Body of pancreas (tissue), 4 donors: ENCODE data around the gene PDZRN3. TPM values are rescaled to one million over a fixed set of nuclear protein-coding genes. Genes with fewer than 3 reads are reported as not detected.
A peak's percentile ranks its signal among the peaks of the same experiment; 100 is the strongest.

Experiments
- ATAC-seq: fragments of 150-250 bp; one replicate; pipeline ENCODE4 v1.9.1; 2016
- DNase-seq, 4 donors: peaks; one replicate each; pipeline ENCODE4 v3.0.0-alpha.2; 2019
- H3K27ac ChIP-seq, 4 donors: fragments of 200-600 bp; sonication (generic); 1 replicate in 3 of 4; 2 replicates in 1 of 4; pipeline versions ENCODE4 v1.5.1 to v1.6.1; 2016 to 2019; ENCODE audit warnings: mild to moderate bottlenecking in 1 of 4, mixed read lengths in 1 of 4, moderate library complexity in 1 of 4
- H3K27me3 ChIP-seq, 2 donors: fragments of 200-600 bp; sonication (generic); one replicate each; pipeline ENCODE4 v1.6.0; 2016; ENCODE audit warnings: mild to moderate bottlenecking in 1 of 2
- H3K36me3 ChIP-seq, 2 donors: fragments of 200-600 bp; sonication (generic); replicated peaks in 1 of 2; 2 replicates each; pipeline ENCODE4 v1.5.1; 2016; ENCODE audit warnings: low read depth in 2 of 2; ENCODE audit not compliant: insufficient read depth in 1 of 2
- H3K4me1 ChIP-seq: fragments of 200-600 bp; sonication (generic); one replicate; pipeline ENCODE4 v1.6.0; 2016
- H3K4me3 ChIP-seq, 2 donors: fragments of 200-600 bp; sonication (generic); 1 replicate in 1 of 2; 2 replicates in 1 of 2; pipeline ENCODE4 v1.5.1; 2016 to 2019
- H3K9me3 ChIP-seq, 3 donors: fragments of 200-600 bp; sonication (generic); 1 replicate in 2 of 3; 2 replicates in 1 of 3; pipeline ENCODE4 v1.5.1; 2016
- POLR2A ChIP-seq, 3 donors: fragments of 450-650 bp; IDR thresholded peaks; one replicate each; pipeline ENCODE4 v1.6.1; 2016; ENCODE audit warnings: antibody characterized with exemption in 3 of 3, mild to moderate bottlenecking in 2 of 3
- WGBS, 2 donors: methylation state at CpG; one replicate each; pipeline ENCODE4 v1.1.5; 2017; 5-methylcytosine and 5-hydroxymethylcytosine counted together
- intact Hi-C: fragments of 100-400 bp; cut with DNase I; formaldehyde crosslinking; loops from one replicate; pipeline ENCODE4 v1.15.1; 2023
- total RNA-seq, 2 donors: library from RNA; depleted of rRNA; stranded (reverse); fragments of >200 nt; gene quantifications; one replicate each; pipeline ENCODE4 v1.1.0, GENCODE V29; 2016
- TF ChIP-seq, protein P1 (sequence below), 7 experiments: fragments of 450-650 bp in 4 of 7; fragments of 200-600 bp in 3 of 7; sonication (generic) in 3 of 7; IDR thresholded peaks; one replicate each; pipeline ENCODE4 v1.5.1; 2016 to 2019; ENCODE audit warnings: antibody characterized with exemption in 7 of 7

The PDZRN3 gene
- total RNA-seq, 2 donors from 2014 or later: 18.9 to 41.9 TPM

DNA sequence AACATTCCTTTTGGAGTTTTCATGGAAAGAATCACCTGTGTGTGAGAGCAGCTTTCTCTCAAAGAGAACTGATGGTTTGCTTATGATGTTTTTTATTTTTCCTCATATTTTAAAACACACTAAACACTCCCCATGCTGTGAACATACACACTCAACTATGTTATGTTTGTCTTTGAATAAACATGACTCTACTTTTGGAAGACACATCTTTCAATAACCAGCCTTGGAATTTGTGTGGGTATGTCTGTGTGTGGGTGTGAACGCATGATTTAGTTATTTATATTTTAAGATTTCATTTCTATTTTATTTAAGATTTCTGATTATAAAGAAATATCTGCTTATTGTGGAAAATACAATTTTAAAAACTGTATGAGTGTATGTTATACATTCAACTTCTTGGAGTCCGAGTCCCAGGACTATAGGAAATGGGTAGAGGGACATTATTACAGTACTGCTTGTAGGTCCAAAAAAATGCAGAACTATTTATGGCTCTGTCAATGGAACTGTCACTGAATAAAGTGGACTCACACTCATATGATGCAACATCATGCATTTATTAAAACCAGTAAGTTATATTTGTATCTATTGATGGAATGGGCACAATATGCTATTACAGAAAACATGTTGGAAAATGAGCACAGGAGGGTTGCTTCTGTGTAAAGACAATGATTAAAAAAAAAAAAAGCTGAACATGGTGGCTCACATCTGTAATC, 43.5 kb downstream of the PDZRN3 start:
- Histone ChIP-seq H3K27ac (no peak overlapping the region), H3K4me3 (no peak overlapping the region), H3K9me3 (no peaks in the 10 kb centered on the region), H3K36me3 (no peaks in the 10 kb centered on the region), H3K4me1 (no peaks in the 10 kb centered on the region), H3K27me3 (no peaks in the 10 kb centered on the region)
- intact Hi-C loops: no loop called here
- no peak for DNase-seq
- no peak for TF ChIP-seq POLR2A (IDR thresholded peaks at IDR 0.05)
- TF ChIP-seq, protein P1, sequence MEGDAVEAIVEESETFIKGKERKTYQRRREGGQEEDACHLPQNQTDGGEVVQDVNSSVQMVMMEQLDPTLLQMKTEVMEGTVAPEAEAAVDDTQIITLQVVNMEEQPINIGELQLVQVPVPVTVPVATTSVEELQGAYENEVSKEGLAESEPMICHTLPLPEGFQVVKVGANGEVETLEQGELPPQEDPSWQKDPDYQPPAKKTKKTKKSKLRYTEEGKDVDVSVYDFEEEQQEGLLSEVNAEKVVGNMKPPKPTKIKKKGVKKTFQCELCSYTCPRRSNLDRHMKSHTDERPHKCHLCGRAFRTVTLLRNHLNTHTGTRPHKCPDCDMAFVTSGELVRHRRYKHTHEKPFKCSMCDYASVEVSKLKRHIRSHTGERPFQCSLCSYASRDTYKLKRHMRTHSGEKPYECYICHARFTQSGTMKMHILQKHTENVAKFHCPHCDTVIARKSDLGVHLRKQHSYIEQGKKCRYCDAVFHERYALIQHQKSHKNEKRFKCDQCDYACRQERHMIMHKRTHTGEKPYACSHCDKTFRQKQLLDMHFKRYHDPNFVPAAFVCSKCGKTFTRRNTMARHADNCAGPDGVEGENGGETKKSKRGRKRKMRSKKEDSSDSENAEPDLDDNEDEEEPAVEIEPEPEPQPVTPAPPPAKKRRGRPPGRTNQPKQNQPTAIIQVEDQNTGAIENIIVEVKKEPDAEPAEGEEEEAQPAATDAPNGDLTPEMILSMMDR (IDR thresholded peaks at IDR 0.05): no peak
- WGBS, 2 donors: 89 to 94% methylated on average over 2 of the region's 2 CpGs
- ATAC-seq: no peak

DNA sequence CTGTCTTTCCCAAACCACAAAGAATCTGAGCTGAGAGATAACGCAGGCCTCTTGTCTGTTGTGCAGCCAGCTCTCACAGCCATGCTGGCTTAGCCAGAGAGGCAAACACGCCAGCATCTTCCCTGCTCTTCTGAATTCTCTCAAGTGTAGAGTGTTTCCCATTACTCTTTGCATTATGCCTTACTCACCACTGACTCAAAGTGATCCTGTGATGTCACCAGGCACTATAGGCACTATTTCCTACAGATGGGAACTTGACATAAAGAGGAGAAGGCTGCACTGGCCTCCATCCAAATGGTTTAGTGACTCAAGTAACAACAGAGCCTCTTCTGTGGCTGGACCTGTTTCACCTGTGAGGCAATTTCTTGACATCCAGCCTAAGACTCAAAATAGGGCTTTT, 44.4 kb downstream of the PDZRN3 start:
- intact Hi-C loops: no loop called here
- 83 to 84% methylated on average over 2 of the region's 2 CpGs for WGBS, 2 donors
- no peaks in the 10 kb centered on the region for H3K36me3 ChIP-seq
- no peak overlapping the region for H3K27ac ChIP-seq
- no peaks in the 10 kb centered on the region for H3K9me3 ChIP-seq
- H3K4me1 ChIP-seq: no peaks in the 10 kb centered on the region
- DNase-seq: peak in 3 of 4 donors; percentile 21 to 53 (median 21)
- ATAC-seq: no peak
- no peaks in the 10 kb centered on the region for H3K27me3 ChIP-seq
- no peak for TF ChIP-seq POLR2A (IDR thresholded peaks at IDR 0.05)
- TF ChIP-seq, protein P1 (IDR thresholded peaks at IDR 0.05): no peak
- H3K4me3 ChIP-seq: no peak overlapping the region

DNA sequence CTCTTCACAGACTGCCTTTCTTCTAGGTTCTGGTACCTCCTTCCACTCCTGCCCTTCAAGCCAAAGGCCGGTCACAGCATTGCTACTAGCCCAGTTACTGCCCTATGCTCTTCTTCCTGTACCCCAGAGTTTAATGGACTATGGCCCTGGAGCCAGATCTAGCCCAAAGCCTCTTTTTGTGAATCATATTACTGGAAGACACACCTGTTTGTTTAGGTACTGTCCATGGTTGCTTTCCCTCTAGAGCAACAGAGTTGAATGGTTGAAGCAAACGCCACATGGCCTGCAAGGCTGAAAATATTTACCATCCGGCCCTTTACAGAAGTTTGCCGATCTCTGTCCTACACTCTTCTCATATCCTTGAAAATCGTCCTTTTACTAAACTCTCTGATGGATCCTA, 47.0 kb downstream of the PDZRN3 start:
- intact Hi-C loops: no loop called here
- no peaks in the 10 kb centered on the region for H3K4me1 ChIP-seq
- WGBS, 2 donors: 90 to 92% methylated on average over 5 of the region's 5 CpGs
- no peak for DNase-seq
- H3K9me3 ChIP-seq: no peaks in the 10 kb centered on the region
- H3K27me3 ChIP-seq: no peaks in the 10 kb centered on the region
- no peak for ATAC-seq
- TF ChIP-seq, protein P1 (IDR thresholded peaks at IDR 0.05): no peak
- no peak for TF ChIP-seq POLR2A (IDR thresholded peaks at IDR 0.05)
- H3K4me3 ChIP-seq: no peak overlapping the region
- H3K27ac ChIP-seq: no peak overlapping the region
- no peaks in the 10 kb centered on the region for H3K36me3 ChIP-seq

DNA sequence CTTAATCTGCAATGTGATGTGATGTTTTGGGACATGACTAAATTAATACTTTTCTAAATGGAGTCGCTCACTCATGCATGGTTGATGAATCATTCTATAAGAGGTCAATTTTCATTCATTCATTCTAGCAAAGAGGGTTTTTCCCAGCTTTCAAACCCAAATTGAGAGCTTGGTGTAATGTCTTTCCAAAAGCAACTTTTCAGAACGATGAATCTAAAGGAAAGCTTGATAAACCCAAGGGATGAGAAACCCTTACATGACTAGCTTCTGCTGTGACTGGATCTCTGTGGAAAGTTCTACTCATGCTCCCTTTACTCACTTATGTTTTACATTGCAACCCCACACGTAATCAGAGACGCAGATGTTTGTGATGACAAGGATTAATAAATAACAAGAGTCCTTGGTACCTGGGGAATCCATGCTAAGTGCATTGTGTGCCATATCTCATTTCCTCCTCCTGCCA, 47.7 kb downstream of the PDZRN3 start:
- Histone ChIP-seq H3K27ac (no peak overlapping the region), H3K9me3 (no peaks in the 10 kb centered on the region), H3K36me3 (no peaks in the 10 kb centered on the region), H3K4me1 (peaks cover 5% of the 10 kb centered on the region), H3K4me3 (no peak overlapping the region), H3K27me3 (no peaks in the 10 kb centered on the region)
- intact Hi-C loops: no loop called here
- TF ChIP-seq, protein P1 (IDR thresholded peaks at IDR 0.05): no peak
- no peak for TF ChIP-seq POLR2A (IDR thresholded peaks at IDR 0.05)
- WGBS, 2 donors: 46 to 63% methylated on average over 4 of the region's 4 CpGs
- ATAC-seq: no peak
- DNase-seq: no peak

DNA sequence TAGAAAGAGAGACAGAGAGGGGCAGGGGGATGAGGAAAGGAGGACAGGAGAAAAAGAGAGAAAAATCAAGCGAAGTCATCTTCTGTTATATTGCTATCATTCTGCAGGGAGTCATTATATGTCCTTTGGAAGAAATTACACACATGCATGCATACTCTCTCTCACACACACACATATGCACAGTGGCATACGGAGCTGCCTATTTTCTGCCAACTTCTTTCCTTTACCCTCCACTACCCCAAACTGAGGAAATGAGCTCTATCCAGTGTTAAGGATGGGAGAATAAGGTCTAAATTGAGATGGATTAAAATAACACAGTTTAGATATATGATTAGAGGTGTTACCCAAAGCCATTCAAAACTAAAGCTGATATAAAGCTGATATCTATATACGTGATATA, 48.8 kb downstream of the PDZRN3 start:
- TF ChIP-seq POLR2A (IDR thresholded peaks at IDR 0.05): no peak
- TF ChIP-seq, protein P1 (IDR thresholded peaks at IDR 0.05): no peak
- no peak overlapping the region for H3K27ac ChIP-seq
- intact Hi-C loops: no loop called here
- WGBS, 2 donors: 85 to 91% methylated on average over 3 of the region's 3 CpGs
- H3K36me3 ChIP-seq: no peaks in the 10 kb centered on the region
- peaks cover 5% of the 10 kb centered on the region for H3K4me1 ChIP-seq
- H3K27me3 ChIP-seq: no peaks in the 10 kb centered on the region
- H3K4me3 ChIP-seq: no peak overlapping the region
- no peaks in the 10 kb centered on the region for H3K9me3 ChIP-seq
- ATAC-seq (no peak), DNase-seq (no peak)
